Endothelial cell of umbilical vein (primary cell): Measurements from ENCODE around the gene ELOVL2.

Experiments used
- CTCF ChIP-seq, 2 donors: IDR thresholded peaks; 1 replicate in 1 of 2; 2 replicates in 1 of 2; pipeline ENCODE4 v1.5.1; 2011; ENCODE audit warnings: low read length in 2 of 2, mild to moderate bottlenecking in 2 of 2, moderate library complexity in 2 of 2, control low read depth in 1 of 2, inconsistent platforms in 1 of 2, low read depth in 1 of 2; ENCODE audit not compliant: insufficient read depth in 1 of 2; ENCODE audit errors: extremely low read depth in 1 of 2
- JUN ChIP-seq: IDR thresholded peaks from 2 replicates; pipeline ENCODE4 v1.6.1; 2011; ENCODE audit warnings: borderline replicate concordance, low read depth; ENCODE audit not compliant: insufficient read length, insufficient read depth
- MAX ChIP-seq: IDR thresholded peaks from 2 replicates; pipeline ENCODE4 v1.6.1; 2011; ENCODE audit not compliant: insufficient read depth, insufficient read length
- POLR2A ChIP-seq: IDR thresholded peaks from 2 replicates; pipeline ENCODE4 v1.6.1; 2012; ENCODE audit warnings: low read depth, mild to moderate bottlenecking, control low read depth, low read length
- POLR2AphosphoS5 ChIP-seq: IDR thresholded peaks from 2 replicates; pipeline ENCODE4 v1.6.1; 2012; ENCODE audit warnings: low read depth, mild to moderate bottlenecking, control low read depth, low read length, moderate library complexity; ENCODE audit not compliant: insufficient read depth

- TF ChIP-seq POLR2AphosphoS5 (no peak), CTCF (IDR thresholded peaks at IDR 0.05; ENCODE audit: extremely low read depth in 1 of 2, insufficient read depth in 1 of 2, low read depth in 1 of 2, low read length in 2 of 2) (no peak), POLR2A (no peak), JUN (no peak), MAX (no peak)
Measured at GRCh38 chr6:10949579-10950490, 94.3 kb downstream of the ELOVL2 start.
